Measurements from ENCODE around the gene COL16A1.

Gene COL16A1

GRCh38 chr1:31726715-31727114, 22.9 kb upstream of the COL16A1 start:
- Histone ChIP-seq H3K4me1 (ENCODE audit: control insufficient read depth, insufficient read depth, low read length) (no peaks in the 10 kb centered on the region), H3K9me3 (ENCODE audit: control insufficient read depth, insufficient read depth, low read depth, low read length) (no peaks in the 10 kb centered on the region), H3K27ac (ENCODE audit: extremely low read depth, low read depth, low read length) (no peak overlapping the region), H3K36me3 (ENCODE audit: control insufficient read depth in 2 of 2, insufficient read depth in 1 of 2, low read length in 2 of 2) (peaks cover 0 to 42% of the 10 kb centered on the region in 2 experiments; a peak in 2 of 3 replicates), H3K4me3 (ENCODE audit: low read depth, low read length) (no peak overlapping the region)
- CTCF ChIA-PET, result interaction anchor here (1.3 to 3.1 kb wide), 3 partner anchors 10 to 63 kb away, joined by 4 to 21 read pairs (median 10); no protein-coding TSS in a partner anchor
- no peak for TF ChIP-seq ZNF488 (tag by site-specific recombination; IDR thresholded peaks at IDR 0.05)
- peak; percentile 90 for TF ChIP-seq ZFHX2 (tag by site-specific recombination; conservative IDR thresholded peaks at IDR 0.05)
- peak; percentile 80 for TF ChIP-seq EGR2 (tag by site-specific recombination; IDR thresholded peaks at IDR 0.05; ENCODE audit: low read depth)
- POLR2A ChIA-PET, result no interaction called here

DNA sequence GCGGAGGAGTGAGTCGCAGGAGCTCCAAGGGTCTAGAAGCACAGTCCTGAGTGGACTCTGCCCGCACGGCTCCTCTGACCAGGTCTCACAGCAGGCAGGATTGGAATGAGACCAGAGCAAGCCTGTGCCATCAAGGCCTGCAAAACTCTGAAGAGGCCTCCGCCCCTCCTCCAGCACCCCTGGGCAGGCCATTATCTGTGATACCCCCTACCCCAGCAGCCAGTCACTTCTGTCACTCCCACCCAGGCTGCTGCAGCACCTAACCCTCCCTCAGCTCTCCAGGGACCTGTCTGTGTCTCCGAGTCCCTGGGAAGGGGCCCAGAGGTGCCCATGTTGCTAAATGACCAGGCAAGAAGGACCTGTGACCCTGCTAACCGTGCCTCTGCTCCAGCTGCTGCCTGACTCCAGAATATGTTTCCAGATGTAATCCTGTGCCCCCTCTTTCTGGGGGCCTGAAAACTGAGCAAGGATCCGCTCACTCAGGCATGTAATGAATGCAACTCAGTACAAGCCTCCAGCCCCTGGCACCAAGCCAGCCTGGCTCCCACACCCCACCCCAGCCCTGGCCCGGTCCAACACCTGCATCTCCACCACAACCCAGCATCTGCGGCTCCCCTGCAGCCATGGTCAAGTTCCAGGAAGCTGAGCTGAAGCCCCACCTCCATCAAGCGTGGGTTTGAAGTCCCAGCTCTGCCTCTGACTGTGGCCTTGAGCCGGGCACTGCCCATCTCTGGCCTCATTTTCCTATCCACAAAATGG, 22.1 kb upstream of the COL16A1 start:
- CTCF ChIA-PET, result interaction anchor here (0.6 to 3.1 kb wide), 5 partner anchors 9 to 85 kb away, joined by 3 to 21 read pairs (median 4); no protein-coding TSS in a partner anchor
- TF ChIP-seq ZNF513 (tag by site-specific recombination; IDR thresholded peaks at IDR 0.05) (no peak), TRIM28 (IDR thresholded peaks at IDR 0.05; ENCODE audit: borderline replicate concordance, low read length) (no peak), ZSCAN16 (tag by site-specific recombination; IDR thresholded peaks at IDR 0.05) (no peak), ZNF837 (tag by site-specific recombination; IDR thresholded peaks at IDR 0.05) (no peak), ZNF311 (tag by site-specific recombination; IDR thresholded peaks at IDR 0.05; ENCODE audit: borderline replicate concordance) (no peak), OSR2 (tag by site-specific recombination; IDR thresholded peaks at IDR 0.05) (no peak), OVOL3 (tag by site-specific recombination; IDR thresholded peaks at IDR 0.05) (no peak), ZNF677 (tag by site-specific recombination; IDR thresholded peaks at IDR 0.05) (no peak), ZBTB20 (tag by site-specific recombination; IDR thresholded peaks at IDR 0.05) (no peak), ZNF449 (tag by site-specific recombination; IDR thresholded peaks at IDR 0.05) (peak; percentile 47; the same call in 1 of the 2 replicates), REPIN1 (tag by site-specific recombination; IDR thresholded peaks at IDR 0.05; ENCODE audit: low read depth) (no peak), KLF1 (tag by site-specific recombination; IDR thresholded peaks at IDR 0.05) (no peak), ZNF600 (tag by site-specific recombination; IDR thresholded peaks at IDR 0.05) (0 out of 2 replicates have a peak, but pooled peaks have one; percentile 46), GFI1B (tag by site-specific recombination; IDR thresholded peaks at IDR 0.05) (no peak), ZNF175 (tag by site-specific recombination; IDR thresholded peaks at IDR 0.05) (no peak)
- TF ChIP-seq, protein P1, sequence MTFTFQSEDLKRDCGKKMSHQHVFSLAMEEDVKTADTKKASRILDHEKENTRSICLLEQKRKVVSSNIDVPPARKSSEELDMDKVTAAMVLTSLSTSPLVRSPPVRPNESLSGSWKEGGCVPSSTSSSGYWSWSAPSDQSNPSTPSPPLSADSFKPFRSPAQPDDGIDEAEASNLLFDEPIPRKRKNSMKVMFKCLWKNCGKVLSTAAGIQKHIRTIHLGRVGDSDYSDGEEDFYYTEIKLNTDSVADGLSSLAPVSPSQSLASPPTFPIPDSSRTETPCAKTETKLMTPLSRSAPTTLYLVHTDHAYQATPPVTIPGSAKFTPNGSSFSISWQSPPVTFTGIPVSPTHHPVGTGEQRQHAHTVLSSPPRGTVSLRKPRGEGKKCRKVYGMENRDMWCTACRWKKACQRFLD (tag by site-specific recombination; IDR thresholded peaks at IDR 0.05), result no peak
- TF ChIP-seq, protein P2, sequence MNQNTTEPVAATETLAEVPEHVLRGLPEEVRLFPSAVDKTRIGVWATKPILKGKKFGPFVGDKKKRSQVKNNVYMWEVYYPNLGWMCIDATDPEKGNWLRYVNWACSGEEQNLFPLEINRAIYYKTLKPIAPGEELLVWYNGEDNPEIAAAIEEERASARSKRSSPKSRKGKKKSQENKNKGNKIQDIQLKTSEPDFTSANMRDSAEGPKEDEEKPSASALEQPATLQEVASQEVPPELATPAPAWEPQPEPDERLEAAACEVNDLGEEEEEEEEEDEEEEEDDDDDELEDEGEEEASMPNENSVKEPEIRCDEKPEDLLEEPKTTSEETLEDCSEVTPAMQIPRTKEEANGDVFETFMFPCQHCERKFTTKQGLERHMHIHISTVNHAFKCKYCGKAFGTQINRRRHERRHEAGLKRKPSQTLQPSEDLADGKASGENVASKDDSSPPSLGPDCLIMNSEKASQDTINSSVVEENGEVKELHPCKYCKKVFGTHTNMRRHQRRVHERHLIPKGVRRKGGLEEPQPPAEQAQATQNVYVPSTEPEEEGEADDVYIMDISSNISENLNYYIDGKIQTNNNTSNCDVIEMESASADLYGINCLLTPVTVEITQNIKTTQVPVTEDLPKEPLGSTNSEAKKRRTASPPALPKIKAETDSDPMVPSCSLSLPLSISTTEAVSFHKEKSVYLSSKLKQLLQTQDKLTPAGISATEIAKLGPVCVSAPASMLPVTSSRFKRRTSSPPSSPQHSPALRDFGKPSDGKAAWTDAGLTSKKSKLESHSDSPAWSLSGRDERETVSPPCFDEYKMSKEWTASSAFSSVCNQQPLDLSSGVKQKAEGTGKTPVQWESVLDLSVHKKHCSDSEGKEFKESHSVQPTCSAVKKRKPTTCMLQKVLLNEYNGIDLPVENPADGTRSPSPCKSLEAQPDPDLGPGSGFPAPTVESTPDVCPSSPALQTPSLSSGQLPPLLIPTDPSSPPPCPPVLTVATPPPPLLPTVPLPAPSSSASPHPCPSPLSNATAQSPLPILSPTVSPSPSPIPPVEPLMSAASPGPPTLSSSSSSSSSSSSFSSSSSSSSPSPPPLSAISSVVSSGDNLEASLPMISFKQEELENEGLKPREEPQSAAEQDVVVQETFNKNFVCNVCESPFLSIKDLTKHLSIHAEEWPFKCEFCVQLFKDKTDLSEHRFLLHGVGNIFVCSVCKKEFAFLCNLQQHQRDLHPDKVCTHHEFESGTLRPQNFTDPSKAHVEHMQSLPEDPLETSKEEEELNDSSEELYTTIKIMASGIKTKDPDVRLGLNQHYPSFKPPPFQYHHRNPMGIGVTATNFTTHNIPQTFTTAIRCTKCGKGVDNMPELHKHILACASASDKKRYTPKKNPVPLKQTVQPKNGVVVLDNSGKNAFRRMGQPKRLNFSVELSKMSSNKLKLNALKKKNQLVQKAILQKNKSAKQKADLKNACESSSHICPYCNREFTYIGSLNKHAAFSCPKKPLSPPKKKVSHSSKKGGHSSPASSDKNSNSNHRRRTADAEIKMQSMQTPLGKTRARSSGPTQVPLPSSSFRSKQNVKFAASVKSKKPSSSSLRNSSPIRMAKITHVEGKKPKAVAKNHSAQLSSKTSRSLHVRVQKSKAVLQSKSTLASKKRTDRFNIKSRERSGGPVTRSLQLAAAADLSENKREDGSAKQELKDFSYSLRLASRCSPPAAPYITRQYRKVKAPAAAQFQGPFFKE (tag by site-specific recombination; IDR thresholded peaks at IDR 0.05; ENCODE audit: borderline replicate concordance), result no peak

More for the DNA sequence above, 22.1 kb upstream of the COL16A1 start:
- Histone ChIP-seq H3K4me1 (ENCODE audit: control insufficient read depth, insufficient read depth, low read length) (no peaks in the 10 kb centered on the region), H3K36me3 (ENCODE audit: control insufficient read depth in 2 of 2, insufficient read depth in 1 of 2, low read length in 2 of 2) (peaks cover 0 to 34% of the 10 kb centered on the region in 2 experiments; a peak in 2 of 3 replicates), H3K9me3 (ENCODE audit: control insufficient read depth, insufficient read depth, low read depth, low read length) (no peaks in the 10 kb centered on the region), H3K4me3 (ENCODE audit: low read depth, low read length) (no peak overlapping the region), H3K27ac (ENCODE audit: extremely low read depth, low read depth, low read length) (no peak overlapping the region)
- POLR2A ChIA-PET, result no interaction called here
